ENCODE data around the gene DTNA.

DTNA gene

DNA sequence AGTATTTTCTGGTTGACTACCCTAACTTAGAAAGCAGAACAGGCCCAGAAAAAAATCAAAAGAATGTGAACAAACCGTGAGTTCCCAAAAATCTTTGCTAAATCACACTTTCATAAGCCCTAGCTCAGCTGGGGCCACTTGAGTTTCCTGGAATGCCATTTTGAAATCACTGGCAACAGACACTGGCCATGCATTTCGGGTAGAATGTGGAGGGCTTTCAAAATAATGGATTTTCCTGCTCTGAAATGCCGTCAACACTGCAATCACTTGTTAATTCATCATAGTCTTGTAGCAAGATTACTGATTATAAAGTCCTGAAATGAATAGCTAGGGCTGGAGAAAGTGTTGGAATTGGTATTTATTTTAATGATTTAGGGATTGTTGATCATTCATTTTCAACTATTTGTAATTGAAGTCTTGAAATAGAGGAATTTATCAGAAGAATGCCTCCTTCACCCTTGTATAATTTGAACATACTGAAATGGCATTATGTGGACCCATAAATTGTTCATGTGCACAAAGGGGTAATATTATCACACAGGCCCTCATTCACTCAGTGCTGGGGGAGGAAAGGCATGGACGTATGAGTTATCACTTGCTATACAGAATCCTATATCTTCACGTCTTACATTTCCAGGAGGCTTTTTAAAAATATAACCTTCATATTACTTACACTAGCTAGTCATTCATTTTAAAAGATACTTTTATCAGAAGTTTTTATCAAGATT is 134.8 kb downstream of the DTNA start:
- Mint-ChIP-seq H3K36me3 (ENCODE audit: low read depth) (peaks cover 12% of the 10 kb centered on the region), H3K4me1 (peaks cover 12% of the 10 kb centered on the region), H3K9me3 (no peaks in the 10 kb centered on the region), H3K4me3 (no peak overlapping the region), H3K27ac (no peak overlapping the region), H3K27me3 (ENCODE audit: low read depth) (no peaks in the 10 kb centered on the region)
- TF ChIP-seq CTCF (IDR thresholded peaks at IDR 0.05; ENCODE audit: unreplicated experiment in 3 of 3): no peak

- Mint-ChIP-seq H3K9me3 (no peaks in the 10 kb centered on the region), H3K27ac (no peak overlapping the region), H3K36me3 (ENCODE audit: low read depth) (peaks cover 17% of the 10 kb centered on the region)
These were observed 137.3 kb downstream of the DTNA start for GRCh38 chr18:34847408-34847807.

GRCh38 chr18:34848156-34848555 is 138.1 kb downstream of the DTNA start:
- H3K27me3 Mint-ChIP-seq (ENCODE audit: low read depth): no peaks in the 10 kb centered on the region

More at GRCh38 chr18:34847408-34847807, 137.3 kb downstream of the DTNA start:
- no peaks in the 10 kb centered on the region for H3K27me3 Mint-ChIP-seq (ENCODE audit: low read depth)
- H3K4me3 Mint-ChIP-seq: no peak overlapping the region
- no peak for TF ChIP-seq CTCF (IDR thresholded peaks at IDR 0.05; ENCODE audit: unreplicated experiment in 3 of 3)
- no peaks in the 10 kb centered on the region for H3K4me1 Mint-ChIP-seq

DNA sequence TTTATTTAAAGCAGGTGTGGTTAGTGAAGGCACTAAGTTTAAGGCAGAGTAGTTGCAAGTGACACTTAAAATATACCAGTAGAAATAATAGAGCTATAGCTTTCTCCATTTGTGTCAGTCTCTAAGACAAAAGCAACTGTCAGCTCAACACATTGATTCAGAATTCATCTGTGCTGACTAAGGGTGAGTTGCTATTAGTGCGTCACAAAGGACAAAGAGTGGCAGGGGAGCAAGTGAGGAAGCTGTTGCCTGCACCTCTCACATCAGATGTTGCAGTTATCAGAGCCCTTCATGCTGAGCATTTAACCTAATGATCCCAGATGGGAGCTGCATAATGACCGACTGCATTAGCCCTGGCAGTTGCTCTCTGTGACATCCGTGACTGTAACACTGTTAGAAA is 138.6 kb downstream of the DTNA start:
- TF ChIP-seq CTCF (IDR thresholded peaks at IDR 0.05; ENCODE audit: unreplicated experiment in 3 of 3): no peak
- Mint-ChIP-seq H3K27me3 (ENCODE audit: low read depth) (no peaks in the 10 kb centered on the region), H3K4me3 (no peak overlapping the region), H3K36me3 (ENCODE audit: low read depth) (peaks cover 23% of the 10 kb centered on the region), H3K27ac (no peak overlapping the region), H3K9me3 (no peaks in the 10 kb centered on the region), H3K4me1 (no peaks in the 10 kb centered on the region)

More at GRCh38 chr18:34848156-34848555, 138.1 kb downstream of the DTNA start:
- no peak for TF ChIP-seq CTCF (IDR thresholded peaks at IDR 0.05; ENCODE audit: unreplicated experiment in 3 of 3)
- H3K4me3 Mint-ChIP-seq: no peak overlapping the region
- peaks cover 23% of the 10 kb centered on the region for H3K36me3 Mint-ChIP-seq (ENCODE audit: low read depth)
- H3K27ac Mint-ChIP-seq: no peak overlapping the region
- H3K9me3 Mint-ChIP-seq: no peaks in the 10 kb centered on the region
- H3K4me1 Mint-ChIP-seq: no peaks in the 10 kb centered on the region

DNA sequence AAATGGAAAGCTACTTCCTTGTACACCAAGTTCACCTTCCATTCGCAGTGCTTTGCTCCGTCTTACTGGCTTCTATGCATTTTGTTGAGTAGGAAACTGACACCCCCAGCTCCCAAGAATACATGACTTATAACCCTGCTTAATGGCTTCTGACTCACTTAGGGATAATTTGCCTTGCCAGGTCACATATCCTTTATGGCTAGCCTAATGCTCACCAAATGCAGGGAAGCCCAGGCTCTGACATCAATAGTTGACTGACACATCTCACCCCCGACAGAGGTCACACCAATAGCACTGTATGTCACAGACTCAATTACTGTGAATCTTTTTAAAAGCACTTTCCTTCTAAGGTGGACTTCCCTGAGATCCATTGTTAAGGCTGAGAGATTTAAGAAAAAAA is 147.2 kb downstream of the DTNA start:
- peaks cover 22% of the 10 kb centered on the region for H3K36me3 Mint-ChIP-seq (ENCODE audit: low read depth)
- no peaks in the 10 kb centered on the region for H3K27me3 Mint-ChIP-seq (ENCODE audit: low read depth)
- no peak overlapping the region for H3K4me3 Mint-ChIP-seq
- no peaks in the 10 kb centered on the region for H3K9me3 Mint-ChIP-seq
- no peaks in the 10 kb centered on the region for H3K4me1 Mint-ChIP-seq
- TF ChIP-seq CTCF (IDR thresholded peaks at IDR 0.05; ENCODE audit: unreplicated experiment in 3 of 3): no peak
- H3K27ac Mint-ChIP-seq: no peak overlapping the region

DNA sequence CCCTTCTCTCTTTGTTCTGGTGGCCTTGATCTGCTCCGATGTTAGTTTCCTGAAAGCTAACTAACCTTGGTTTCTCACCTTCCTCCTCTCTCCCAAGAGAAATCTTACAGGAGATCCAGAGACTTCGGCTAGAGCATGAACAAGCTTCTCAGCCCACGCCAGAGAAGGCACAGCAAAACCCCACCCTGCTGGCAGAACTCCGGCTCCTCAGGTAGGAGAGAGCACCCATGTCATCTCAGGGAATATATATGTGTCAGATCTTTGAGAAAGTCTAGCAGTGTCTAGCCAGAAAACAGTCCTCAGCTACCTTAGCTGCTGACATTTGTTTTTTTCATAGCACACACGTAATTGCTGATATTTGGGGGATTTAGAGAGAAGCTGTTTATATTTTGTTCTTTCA is 148.1 kb downstream of the DTNA start:
- H3K27me3 Mint-ChIP-seq (ENCODE audit: low read depth): no peaks in the 10 kb centered on the region
- H3K4me3 Mint-ChIP-seq: no peak overlapping the region
- no peaks in the 10 kb centered on the region for H3K4me1 Mint-ChIP-seq
- no peaks in the 10 kb centered on the region for H3K9me3 Mint-ChIP-seq
- no peak for TF ChIP-seq CTCF (IDR thresholded peaks at IDR 0.05; ENCODE audit: unreplicated experiment in 3 of 3)
- peaks cover 16% of the 10 kb centered on the region for H3K36me3 Mint-ChIP-seq (ENCODE audit: low read depth)
- no peak overlapping the region for H3K27ac Mint-ChIP-seq
